ENCODE results near the gene EFEMP2.

Gene EFEMP2

GRCh38 chr11:65863889-65864705, 8.5 kb downstream of the EFEMP2 start:
- no peak overlapping the region for H3K4me3 ChIP-seq (ENCODE audit: low read depth, low read length)
- no peak for TF ChIP-seq CTCF (conservative IDR thresholded peaks at IDR 0.05; ENCODE audit: low read depth, low read length)
- peak; percentile 4 for DNase-seq (ENCODE audit: low read depth)

GRCh38 chr11:65862941-65863888, 9.4 kb downstream of the EFEMP2 start:
- no peak for TF ChIP-seq CTCF (conservative IDR thresholded peaks at IDR 0.05; ENCODE audit: low read depth, low read length)
- peak; percentile 19 for DNase-seq (ENCODE audit: low read depth)
- no peak overlapping the region for H3K4me3 ChIP-seq (ENCODE audit: low read depth, low read length)

GRCh38 chr11:65862191-65862735, 10.3 kb downstream of the EFEMP2 start:
- DNase-seq (ENCODE audit: low read depth): no peak
- H3K4me3 ChIP-seq (ENCODE audit: low read depth, low read length): peak overlapping the region; percentile 95
- no peak for TF ChIP-seq CTCF (conservative IDR thresholded peaks at IDR 0.05; ENCODE audit: low read depth, low read length)

GRCh38 chr11:65861533-65862183, 10.9 kb downstream of the EFEMP2 start:
- TF ChIP-seq CTCF (conservative IDR thresholded peaks at IDR 0.05; ENCODE audit: low read depth, low read length): no peak
- peak overlapping the region; percentile 95 for H3K4me3 ChIP-seq (ENCODE audit: low read depth, low read length)
- no peak for DNase-seq (ENCODE audit: low read depth)

- H3K4me3 ChIP-seq (ENCODE audit: low read depth, low read length): peak overlapping the region; percentile 95
- no peak for TF ChIP-seq CTCF (conservative IDR thresholded peaks at IDR 0.05; ENCODE audit: low read depth, low read length)
- peak; percentile 40 for DNase-seq (ENCODE audit: low read depth)
These were observed 11.5 kb downstream of the EFEMP2 start for GRCh38 chr11:65861165-65861505.

- peak; percentile 99 for DNase-seq (ENCODE audit: low read depth)
- TF ChIP-seq CTCF (conservative IDR thresholded peaks at IDR 0.05; ENCODE audit: low read depth, low read length): peak; percentile 85
- peak within 1 kb of the TSS; percentile 95 for H3K4me3 ChIP-seq (ENCODE audit: low read depth, low read length)
These were observed 12.1 kb downstream of the EFEMP2 start, which contains the start of gene MUS81 for GRCh38 chr11:65860278-65861164. MUS81 (plus strand) TSS chr11:65860433; CDS start chr11:65860754, 321 bp downstream.

Data from choroid plexus epithelial cell (primary cell).